Activated T-helper 1 cell treated with anti-CD3 and anti-CD28 coated beads, Interleukin-12 subunit alpha, Interleukin-12 subunit beta, Interleukin-2, Interleukin-4 antibody, amounts not matched to agents 30 ng/mL and 10 ng/mL and 1 ng/mL, durations not matched to agents 14 hours and 24 hours and 36 hours (primary cell): ENCODE results near the gene PLCG2. TPM values are rescaled to one million over a fixed set of nuclear protein-coding genes. Genes with fewer than 3 reads are reported as not detected.
"Not testable (repeated sequence)": the region's sequence is repeated elsewhere in the genome, so short reads cannot be mapped to it uniquely, and the experiment has no call there.

Experiments used
- DNase-seq: peaks from one replicate; pipeline ENCODE4 v3.0.0; 2021; ENCODE audit warnings: low spot score
- H3K27ac Mint-ChIP-seq: one replicate; pipeline ENCODE4 v1.8.0; 2021; ENCODE audit warnings: mild to moderate bottlenecking, mixed read lengths
- H3K27me3 Mint-ChIP-seq: one replicate; pipeline ENCODE4 v1.8.0; 2022; ENCODE audit warnings: mild to moderate bottlenecking, moderate library complexity, mixed read lengths; ENCODE audit not compliant: insufficient read depth
- H3K36me3 Mint-ChIP-seq: one replicate; pipeline ENCODE4 v1.8.0; 2021; ENCODE audit warnings: low read depth, mixed read lengths
- H3K4me1 Mint-ChIP-seq: one replicate; pipeline ENCODE4 v1.8.0; 2021; ENCODE audit warnings: low read depth, mixed read lengths
- H3K4me3 Mint-ChIP-seq: one replicate; pipeline ENCODE4 v1.8.0; 2021; ENCODE audit warnings: mild to moderate bottlenecking, moderate library complexity, mixed read lengths
- H3K9me3 Mint-ChIP-seq: one replicate; pipeline ENCODE4 v1.8.0; 2021; ENCODE audit warnings: mixed read lengths
- intact Hi-C: fragments of 100-400 bp; cut with micrococcal nuclease; formaldehyde crosslinking; loops from one replicate; pipeline ENCODE4 v1.15.1; 2024
- total RNA-seq: library from RNA; stranded (reverse); gene quantifications from 2 replicates; pipeline ENCODE4 v1.2.3, GENCODE V29; 2022

The PLCG2 gene
- total RNA-seq, 1 donor from 2014 or later = 13.7 TPM

- intact Hi-C loops, H3K9me3 Mint-ChIP-seq, H3K27ac Mint-ChIP-seq, H3K36me3 Mint-ChIP-seq, H3K4me3 Mint-ChIP-seq, DNase-seq: not testable (repeated sequence)
- peaks cover 17% of the 10 kb centered on the region for H3K4me1 Mint-ChIP-seq
- H3K27me3 Mint-ChIP-seq = peaks cover 10% of the 10 kb centered on the region
Observed at GRCh38 chr16:81762322-81762721, 16.8 kb upstream of the PLCG2 start.

GRCh38 chr16:81765111-81765919, 13.8 kb upstream of the PLCG2 start:
- Mint-ChIP-seq H3K4me3 (no peak overlapping the region), H3K27ac (no peak overlapping the region), H3K4me1 (peaks cover 6% of the 10 kb centered on the region), H3K27me3 (peaks cover 10% of the 10 kb centered on the region), H3K9me3 (no peaks in the 10 kb centered on the region), H3K36me3 (no peaks in the 10 kb centered on the region)
- intact Hi-C loops = no loop called here
- no peak for DNase-seq

GRCh38 chr16:81765969-81766368, 13.1 kb upstream of the PLCG2 start:
- H3K4me1 Mint-ChIP-seq = peaks cover 6% of the 10 kb centered on the region
- no peaks in the 10 kb centered on the region for H3K36me3 Mint-ChIP-seq
- H3K27ac Mint-ChIP-seq = no peak overlapping the region
- H3K27me3 Mint-ChIP-seq = peaks cover 10% of the 10 kb centered on the region
- intact Hi-C loops = no loop called here
- DNase-seq = no peak
- H3K4me3 Mint-ChIP-seq = no peak overlapping the region
- no peaks in the 10 kb centered on the region for H3K9me3 Mint-ChIP-seq

- H3K9me3 Mint-ChIP-seq = no peaks in the 10 kb centered on the region
- DNase-seq = no peak
- H3K4me3 Mint-ChIP-seq = no peak overlapping the region
- H3K27me3 Mint-ChIP-seq = peaks cover 7% of the 10 kb centered on the region
- peaks cover 6% of the 10 kb centered on the region for H3K4me1 Mint-ChIP-seq
- intact Hi-C loops = no loop called here
- no peaks in the 10 kb centered on the region for H3K36me3 Mint-ChIP-seq
- no peak overlapping the region for H3K27ac Mint-ChIP-seq
Observed at GRCh38 chr16:81767987-81768592, 11.0 kb upstream of the PLCG2 start.

GRCh38 chr16:81770008-81770407, 9.1 kb upstream of the PLCG2 start:
- intact Hi-C loops = no loop called here
- no peaks in the 10 kb centered on the region for H3K36me3 Mint-ChIP-seq
- peaks cover 6% of the 10 kb centered on the region for H3K4me1 Mint-ChIP-seq
- no peak for DNase-seq
- no peak overlapping the region for H3K4me3 Mint-ChIP-seq
- no peak overlapping the region for H3K27ac Mint-ChIP-seq
- no peaks in the 10 kb centered on the region for H3K9me3 Mint-ChIP-seq
- peaks cover under 1% of the 10 kb centered on the region for H3K27me3 Mint-ChIP-seq

- no peaks in the 10 kb centered on the region for H3K36me3 Mint-ChIP-seq
- H3K27ac Mint-ChIP-seq = no peak overlapping the region
- H3K9me3 Mint-ChIP-seq = no peaks in the 10 kb centered on the region
- no peak for DNase-seq
- peaks cover 15% of the 10 kb centered on the region for H3K27me3 Mint-ChIP-seq
- H3K4me1 Mint-ChIP-seq = peaks cover 9% of the 10 kb centered on the region
- no peak overlapping the region for H3K4me3 Mint-ChIP-seq
- intact Hi-C loops = no loop called here
Observed at GRCh38 chr16:81774348-81774747, 4.7 kb upstream of the PLCG2 start.

GRCh38 chr16:81775570-81775969, 3.5 kb upstream of the PLCG2 start:
- intact Hi-C loops = no loop called here
- no peak for DNase-seq
- Mint-ChIP-seq H3K4me1 (peaks cover 19% of the 10 kb centered on the region), H3K36me3 (peaks cover 1% of the 10 kb centered on the region), H3K27me3 (peaks cover 24% of the 10 kb centered on the region), H3K27ac (no peak overlapping the region), H3K4me3 (no peak overlapping the region), H3K9me3 (no peaks in the 10 kb centered on the region)

- Mint-ChIP-seq H3K27ac (no peak overlapping the region), H3K4me3 (peak overlapping the region; percentile 87), H3K9me3 (no peaks in the 10 kb centered on the region), H3K4me1 (peaks cover 19% of the 10 kb centered on the region), H3K27me3 (peaks cover 39% of the 10 kb centered on the region), H3K36me3 (peaks cover 1% of the 10 kb centered on the region)
- no peak for DNase-seq
- intact Hi-C loops = loop anchor here (2.0 kb wide), 4 partner anchors 21 to 97 kb away; no protein-coding TSS in a partner anchor
Observed at GRCh38 chr16:81778231-81778630, 860 bp upstream of the PLCG2 start.

- Mint-ChIP-seq H3K4me3 (peak overlapping the region; percentile 86), H3K9me3 (no peaks in the 10 kb centered on the region), H3K27ac (peak overlapping the region; percentile 42), H3K27me3 (peaks cover 39% of the 10 kb centered on the region), H3K4me1 (peaks cover 19% of the 10 kb centered on the region), H3K36me3 (peaks cover 1% of the 10 kb centered on the region)
- intact Hi-C loops = loop anchor here (1.0 to 2.0 kb wide), 5 partner anchors 19 to 391 kb away; partner anchors contain the start of gene MPHOSPH6
- DNase-seq = no peak
Observed at GRCh38 chr16:81779536-81780320, 637 bp downstream of the PLCG2 start.

GRCh38 chr16:81780350-81780749, 1.3 kb downstream of the PLCG2 start:
- Mint-ChIP-seq H3K9me3 (no peaks in the 10 kb centered on the region), H3K4me1 (peaks cover 19% of the 10 kb centered on the region), H3K36me3 (peaks cover 1% of the 10 kb centered on the region), H3K27me3 (peaks cover 42% of the 10 kb centered on the region), H3K27ac (no peak overlapping the region), H3K4me3 (peak overlapping the region; percentile 86)
- DNase-seq = no peak
- intact Hi-C loops = no loop called here

GRCh38 chr16:81782236-81782635, 3.1 kb downstream of the PLCG2 start:
- no peaks in the 10 kb centered on the region for H3K9me3 Mint-ChIP-seq
- DNase-seq = no peak

GRCh38 chr16:81784072-81784795, 5.1 kb downstream of the PLCG2 start:
- Mint-ChIP-seq H3K36me3 (peaks cover 1% of the 10 kb centered on the region), H3K27me3 (peaks cover 29% of the 10 kb centered on the region), H3K27ac (no peak overlapping the region), H3K4me1 (peaks cover 10% of the 10 kb centered on the region), H3K9me3 (no peaks in the 10 kb centered on the region), H3K4me3 (no peak overlapping the region)
- intact Hi-C loops = no loop called here
- DNase-seq = no peak

More at GRCh38 chr16:81782236-81782635, 3.1 kb downstream of the PLCG2 start:
- Mint-ChIP-seq H3K27ac (no peak overlapping the region), H3K27me3 (peaks cover 40% of the 10 kb centered on the region), H3K4me3 (no peak overlapping the region), H3K36me3 (peaks cover 1% of the 10 kb centered on the region), H3K4me1 (peaks cover 19% of the 10 kb centered on the region)
- intact Hi-C loops = no loop called here
